IMR-90 (cell line): ENCODE results near the gene NCR1. TPM values are rescaled to one million over a fixed set of nuclear protein-coding genes. Genes with fewer than 3 reads are reported as not detected.
"Not testable (repeated sequence)": the region's sequence is repeated elsewhere in the genome, so short reads cannot be mapped to it uniquely, and the experiment has no call there.

Source experiments
- ATAC-seq: fragments of 200-7000 bp; cut with Tn5 transposase; 2 replicates; pipeline ENCODE4 v1.9.1; 2020; ENCODE audit warnings: low read depth, mild to moderate bottlenecking, moderate library complexity
- BruUV-seq: library from RNA; stranded (reverse); fragments of 400-500 nt; replicated peaks from 2 replicates; lab custom pipeline; 2021; lab: Mats Ljungman, UMichigan
- CTCF ChIA-PET: fragments of 300-600 bp; formaldehyde crosslinking; extraction: SDS; loops from one replicate; lab custom pipeline; 2021; ENCODE audit warnings: antibody characterized with exemption; lab: Yijun Ruan, JAX
- POLR2A ChIA-PET: fragments of 300-600 bp; sonication (Branson Sonifier 250); formaldehyde crosslinking; loops from one replicate; lab custom pipeline; 2022; ENCODE audit warnings: antibody characterized with exemption; ENCODE audit not compliant: unreplicated experiment; lab: Charles Lee
- DNase-seq: peaks from one replicate; pipeline ENCODE4 v3.0.0; 2013
- H2AFZ ChIP-seq: replicated peaks from 2 replicates; pipeline ENCODE3; 2013; ENCODE audit warnings: low read length, mild to moderate bottlenecking; ENCODE audit not compliant: poor library complexity
- H2AK5ac ChIP-seq: 2 replicates; pipeline ENCODE4 v1.6.1; 2013; ENCODE audit warnings: low read depth, low read length, inconsistent platforms
- H2AK9ac ChIP-seq: replicated peaks from 2 replicates; pipeline ENCODE3; 2013; ENCODE audit warnings: mild to moderate bottlenecking, low read depth, low read length, moderate library complexity; ENCODE audit not compliant: poor library complexity
- H2BK120ac ChIP-seq: 2 replicates; pipeline ENCODE4 v1.6.1; 2013; ENCODE audit warnings: low read depth, low read length, inconsistent platforms
- H2BK15ac ChIP-seq: 3 replicates; pipeline ENCODE4 v1.6.1; 2013; ENCODE audit warnings: low read depth, low read length, inconsistent platforms
- H2BK20ac ChIP-seq: 2 replicates; pipeline ENCODE4 v1.6.1; 2013; ENCODE audit warnings: low read depth, mild to moderate bottlenecking, inconsistent platforms, low read length, moderate library complexity
- H2BK5ac ChIP-seq: 2 replicates; pipeline ENCODE4 v1.6.1; 2013; ENCODE audit warnings: mild to moderate bottlenecking, low read depth, low read length, inconsistent platforms; ENCODE audit not compliant: poor library complexity, severe bottlenecking
- H3K14ac ChIP-seq: replicated peaks from 2 replicates; pipeline ENCODE4 v1.6.1; 2013; ENCODE audit warnings: low read depth, low read length, inconsistent platforms
- H3K18ac ChIP-seq: 2 replicates; pipeline ENCODE4 v1.6.1; 2013; ENCODE audit warnings: low read depth, low read length, control low read depth
- H3K23ac ChIP-seq: 2 replicates; pipeline ENCODE4 v1.6.1; 2013; ENCODE audit warnings: low read depth, low read length, inconsistent platforms
- H3K27ac ChIP-seq: 2 replicates; pipeline ENCODE4 v1.5.1; 2013; ENCODE audit warnings: mild to moderate bottlenecking, control low read depth, low read length; ENCODE audit not compliant: insufficient read depth
- H3K27me3 ChIP-seq: 2 replicates; pipeline ENCODE4 v1.6.1; 2013; ENCODE audit warnings: low read length; ENCODE audit not compliant: control insufficient read depth, insufficient read depth
- H3K36me3 ChIP-seq: 2 replicates; pipeline ENCODE4 v1.6.1; 2013; ENCODE audit warnings: low read length, mixed read lengths; ENCODE audit not compliant: control insufficient read depth, insufficient read depth
- H3K4ac ChIP-seq: 2 replicates; pipeline ENCODE4 v1.6.1; 2013; ENCODE audit warnings: low read depth, low read length, inconsistent platforms
- H3K4me1 ChIP-seq: 2 replicates; pipeline ENCODE4 v1.6.1; 2013; ENCODE audit warnings: low read length, mixed read lengths; ENCODE audit not compliant: control insufficient read depth, insufficient read depth
- H3K4me2 ChIP-seq: 2 replicates; pipeline ENCODE4 v1.6.1; 2013; ENCODE audit warnings: low read depth, mild to moderate bottlenecking, control low read depth, low read length, moderate library complexity
- H3K4me3 ChIP-seq: 2 replicates; pipeline ENCODE4 v1.5.1; 2013; ENCODE audit warnings: low read depth, mild to moderate bottlenecking, control low read depth, low read length, moderate library complexity; ENCODE audit not compliant: insufficient read depth
- H3K56ac ChIP-seq: 2 replicates; pipeline ENCODE4 v1.6.1; 2013; ENCODE audit warnings: low read length, inconsistent platforms; ENCODE audit not compliant: insufficient read depth; ENCODE audit errors: extremely low read depth
- H3K79me1 ChIP-seq, 2 experiments: 2 replicates each; pipeline ENCODE4 v1.6.1; 2013; ENCODE audit warnings: low read length in 2 of 2, inconsistent platforms in 1 of 2, low read depth in 1 of 2
- H3K9ac ChIP-seq: 2 replicates; pipeline ENCODE4 v1.6.1; 2013; ENCODE audit warnings: low read depth, low read length, control low read depth
- H3K9me1 ChIP-seq: 2 replicates; pipeline ENCODE4 v1.6.1; 2013; ENCODE audit warnings: low read length, inconsistent platforms; ENCODE audit not compliant: insufficient read depth
- H3K9me3 ChIP-seq: 2 replicates; pipeline ENCODE4 v1.6.1; 2013; ENCODE audit warnings: low read length; ENCODE audit not compliant: control insufficient read depth, insufficient read depth
- H4K20me1 ChIP-seq: 2 replicates; pipeline ENCODE4 v1.6.1; 2013; ENCODE audit warnings: low read length, inconsistent platforms; ENCODE audit not compliant: insufficient read depth
- H4K5ac ChIP-seq: 2 replicates; pipeline ENCODE4 v1.6.1; 2013; ENCODE audit warnings: mild to moderate bottlenecking, low read depth, low read length, control low read depth
- H4K8ac ChIP-seq, 2 experiments: 2 replicates each; pipeline ENCODE4 v1.6.1; 2013; ENCODE audit warnings: low read depth in 2 of 2, low read length in 2 of 2, control low read depth in 1 of 2, inconsistent platforms in 1 of 2
- H4K91ac ChIP-seq: 2 replicates; pipeline ENCODE4 v1.6.1; 2013; ENCODE audit warnings: low read depth, low read length, inconsistent platforms; ENCODE audit not compliant: insufficient read depth
- WGBS, 2 experiments: methylation state at CpG; one replicate each; pipeline versions ENCODE4 v1.1.5 to v1.1.7; 2013; ENCODE audit warnings: missing lambda C conversion rate in 2 of 2; ENCODE audit not compliant: insufficient read length in 1 of 2; ENCODE audit errors: extremely low coverage in 2 of 2; 5-methylcytosine and 5-hydroxymethylcytosine counted together
- dilution Hi-C: fragments of 300-500 bp; cut with HindIII; formaldehyde crosslinking; loops from one replicate; pipeline ENCODE4 v1.14.3; 2018; ENCODE audit warnings: low sequenced_read_pairs; ENCODE audit not compliant: unreplicated experiment
- in situ Hi-C: fragments of 300-500 bp; cut with MboI; formaldehyde crosslinking; loops from 3 replicates; pipeline ENCODE4 v1.14.3; 2019; ENCODE audit warnings: low sequenced_read_pairs, inconsistent platforms, mixed read lengths
- intact Hi-C: fragments of 100-400 bp; cut with micrococcal nuclease; formaldehyde crosslinking; loops from 2 replicates; pipeline ENCODE4 v1.10.0; 2022
- polyA plus RNA-seq, 3 experiments: library from polyadenylated mRNA; depleted of rRNA; stranded (reverse); fragments of >200 nt; gene quantifications; 2 replicates each; pipeline ENCODE4 v1.2.3, GENCODE V29; 2012; ENCODE audit warnings: low replicate concordance in 1 of 3
- total RNA-seq: library from RNA; depleted of rRNA; stranded (reverse); fragments of >200 nt; gene quantifications from 2 replicates; pipeline ENCODE4 v1.2.3, GENCODE V29; 2012

NCR1 gene
- total and polyA plus RNA-seq, 2 of the 4 experiments (the other 2 are of a cell fraction), result not detected

GRCh38 chr19:54953345-54953713 lies 47.4 kb downstream of the NCR1 start:
- ATAC-seq, H3K27me3 ChIP-seq, H3K14ac ChIP-seq, H3K56ac ChIP-seq, H3K4ac ChIP-seq, H2BK120ac ChIP-seq, H2BK15ac ChIP-seq, BruUV-seq, H3K4me2 ChIP-seq, H4K8ac ChIP-seq, H2AK9ac ChIP-seq, H4K5ac ChIP-seq, H3K4me1 ChIP-seq, H3K79me1 ChIP-seq, H3K4me3 ChIP-seq, dilution Hi-C loops, DNase-seq, H3K9ac ChIP-seq, H3K9me1 ChIP-seq, H3K23ac ChIP-seq, H3K18ac ChIP-seq, intact Hi-C loops, CTCF ChIA-PET, H2AFZ ChIP-seq, H4K20me1 ChIP-seq, H3K36me3 ChIP-seq, H2BK5ac ChIP-seq, in situ Hi-C loops, H2AK5ac ChIP-seq, H2BK20ac ChIP-seq, H3K27ac ChIP-seq, H4K91ac ChIP-seq, POLR2A ChIA-PET: not testable (repeated sequence)
- peaks cover 19% of the 10 kb centered on the region for H3K9me3 ChIP-seq
- no CpG with 5 or more reads among the region's 10 CpGs for WGBS, 2 experiments
